ENCODE data around the gene TSHZ3. TPM values are rescaled to one million over a fixed set of nuclear protein-coding genes. Genes with fewer than 3 reads are reported as not detected.

TSHZ3 gene
- total and polyA plus RNA-seq, 9 of the 15 experiments (the other 6 are each of a cell fraction or from before 2014, with no cell fraction given): 0.03 to 0.13 (median 0.05) TPM; not detected in 5

GRCh38 chr19:31286491-31286890 is 62.7 kb downstream of the TSHZ3 start:
- DNase-seq (ENCODE audit: extremely low read depth in 1 of 4, low spot score in 3 of 4) (no peak), FAIRE-seq (no peak), ATAC-seq (no peak)
- intact Hi-C loops (cut with micrococcal nuclease) (no loop called here), in situ Hi-C loops (cut with MboI) (no loop called here)
- Histone ChIP-seq H3K79me2 (ENCODE audit: control insufficient read depth, insufficient read depth, low read length) (no peaks in the 10 kb centered on the region), H4K20me1 (replicated peaks; ENCODE audit: control insufficient read depth, insufficient read depth, low read length) (no peaks in the 10 kb centered on the region; the same call in 1 of the 2 replicates), H3K4me2 (ENCODE audit: insufficient read depth, low read length) (no peak overlapping the region), H3K27ac (ENCODE audit: extremely low read depth, low read depth, low read length) (no peak overlapping the region), H3K9me1 (ENCODE audit: control insufficient read depth, insufficient read depth, low read length) (no peaks in the 10 kb centered on the region), H3K4me3 (no peak overlapping the region), H3K36me3 (ENCODE audit: control insufficient read depth, insufficient read depth, low read length) (no peaks in the 10 kb centered on the region), H3K9ac (ENCODE audit: insufficient read depth in 1 of 2, low read depth in 2 of 2, low read length in 2 of 2) (no peak overlapping the region), H3K9me3 (replicated peaks; ENCODE audit: control insufficient read depth, insufficient read depth, low read depth, low read length) (no peaks in the 10 kb centered on the region), H2AFZ (ENCODE audit: low read depth, low read length) (no peak overlapping the region), H3K27me3 (ENCODE audit: control insufficient read depth in 2 of 2, insufficient read depth in 2 of 2, low read length in 2 of 2) (peaks cover 2 to 28% of the 10 kb centered on the region in 2 experiments; a peak in 3 of 5 replicates), H3K4me1 (replicated peaks in 1 of 2; ENCODE audit: control insufficient read depth in 2 of 2, insufficient read depth in 2 of 2, low read length in 2 of 2) (no peaks in the 10 kb centered on the region)
- WGBS (ENCODE audit: insufficient coverage, low coverage, missing lambda C conversion rate): 0% methylated on average over 8 of the region's 8 CpGs
- no peak for TF ChIP-seq TCF3 (CRISPR knock-in tag; IDR thresholded peaks at IDR 0.05)
- ChIA-PET POLR2A (no interaction called here), CTCF (ENCODE audit: low intra/inter-chr PET ratio) (no interaction called here)
- no TSS peak for BruUV-seq (replicated peaks)

GRCh38 chr19:31285744-31286143 is 63.5 kb downstream of the TSHZ3 start:
- Histone ChIP-seq H3K9me1 (ENCODE audit: control insufficient read depth, insufficient read depth, low read length) (no peaks in the 10 kb centered on the region), H3K27ac (ENCODE audit: extremely low read depth, low read depth, low read length) (no peak overlapping the region), H3K9ac (ENCODE audit: insufficient read depth in 1 of 2, low read depth in 2 of 2, low read length in 2 of 2) (no peak overlapping the region), H4K20me1 (replicated peaks; ENCODE audit: control insufficient read depth, insufficient read depth, low read length) (no peaks in the 10 kb centered on the region; the same call in 1 of the 2 replicates), H3K36me3 (ENCODE audit: control insufficient read depth, insufficient read depth, low read length) (no peaks in the 10 kb centered on the region), H3K4me2 (ENCODE audit: insufficient read depth, low read length) (no peak overlapping the region), H3K4me3 (no peak overlapping the region), H3K27me3 (ENCODE audit: control insufficient read depth in 2 of 2, insufficient read depth in 2 of 2, low read length in 2 of 2) (peaks cover 2 to 28% of the 10 kb centered on the region in 2 experiments; a peak in 3 of 5 replicates), H3K9me3 (replicated peaks; ENCODE audit: control insufficient read depth, insufficient read depth, low read depth, low read length) (no peaks in the 10 kb centered on the region), H2AFZ (ENCODE audit: low read depth, low read length) (no peak overlapping the region), H3K4me1 (replicated peaks in 1 of 2; ENCODE audit: control insufficient read depth in 2 of 2, insufficient read depth in 2 of 2, low read length in 2 of 2) (no peaks in the 10 kb centered on the region), H3K79me2 (ENCODE audit: control insufficient read depth, insufficient read depth, low read length) (no peaks in the 10 kb centered on the region)
- ChIA-PET CTCF (ENCODE audit: low intra/inter-chr PET ratio) (no interaction called here), POLR2A (no interaction called here)
- no peak for ATAC-seq
- in situ Hi-C loops (cut with MboI): no loop called here
- no peak for FAIRE-seq
- TF ChIP-seq ZSCAN32 (CRISPR knock-in tag; IDR thresholded peaks at IDR 0.05) (no peak), ZNF384 (IDR thresholded peaks at IDR 0.05; ENCODE audit: low read depth, low read length) (0 out of 2 replicates have a peak, but pooled peaks have one; percentile 23)
- intact Hi-C loops (cut with micrococcal nuclease): no loop called here
- no TSS peak for BruUV-seq (replicated peaks)
- DNase-seq (ENCODE audit: extremely low read depth in 1 of 4, low spot score in 3 of 4): no peak
- 0% methylated on average over 5 of the region's 5 CpGs for WGBS (ENCODE audit: insufficient coverage, low coverage, missing lambda C conversion rate)

Data from K562 (cell line).